Body of pancreas (tissue), 4 donors: Measurements from ENCODE around the gene COL5A2. TPM values are rescaled to one million over a fixed set of nuclear protein-coding genes. Genes with fewer than 3 reads are reported as not detected.

ENCODE experiments used
- ATAC-seq: fragments of 150-250 bp; one replicate; pipeline ENCODE4 v1.9.1; 2016
- DNase-seq, 4 donors: peaks; one replicate each; pipeline ENCODE4 v3.0.0-alpha.2; 2019
- H3K27ac ChIP-seq, 4 donors: fragments of 200-600 bp; sonication (generic); 1 replicate in 3 of 4; 2 replicates in 1 of 4; pipeline versions ENCODE4 v1.5.1 to v1.6.1; 2016 to 2019; ENCODE audit warnings: mild to moderate bottlenecking in 1 of 4, mixed read lengths in 1 of 4, moderate library complexity in 1 of 4
- H3K27me3 ChIP-seq, 2 donors: fragments of 200-600 bp; sonication (generic); one replicate each; pipeline ENCODE4 v1.6.0; 2016; ENCODE audit warnings: mild to moderate bottlenecking in 1 of 2
- H3K36me3 ChIP-seq, 2 donors: fragments of 200-600 bp; sonication (generic); replicated peaks in 1 of 2; 2 replicates each; pipeline ENCODE4 v1.5.1; 2016; ENCODE audit warnings: low read depth in 2 of 2; ENCODE audit not compliant: insufficient read depth in 1 of 2
- H3K4me1 ChIP-seq: fragments of 200-600 bp; sonication (generic); one replicate; pipeline ENCODE4 v1.6.0; 2016
- H3K4me3 ChIP-seq, 2 donors: fragments of 200-600 bp; sonication (generic); 1 replicate in 1 of 2; 2 replicates in 1 of 2; pipeline ENCODE4 v1.5.1; 2016 to 2019
- H3K9me3 ChIP-seq, 3 donors: fragments of 200-600 bp; sonication (generic); 1 replicate in 2 of 3; 2 replicates in 1 of 3; pipeline ENCODE4 v1.5.1; 2016
- POLR2A ChIP-seq, 3 donors: fragments of 450-650 bp; IDR thresholded peaks; one replicate each; pipeline ENCODE4 v1.6.1; 2016; ENCODE audit warnings: antibody characterized with exemption in 3 of 3, mild to moderate bottlenecking in 2 of 3
- whole genome bisulfite sequencing, 2 donors: methylation state at CpG; one replicate each; pipeline ENCODE4 v1.1.5; 2017; 5-methylcytosine and 5-hydroxymethylcytosine counted together
- intact Hi-C: fragments of 100-400 bp; cut with DNase I; formaldehyde crosslinking; loops from one replicate; pipeline ENCODE4 v1.15.1; 2023
- total RNA-seq, 2 donors: library from RNA; depleted of rRNA; stranded (reverse); fragments of >200 nt; gene quantifications; one replicate each; pipeline ENCODE4 v1.1.0, GENCODE V29; 2016
- TF ChIP-seq, protein P1 (sequence below), 7 experiments: fragments of 450-650 bp in 4 of 7; fragments of 200-600 bp in 3 of 7; sonication (generic) in 3 of 7; IDR thresholded peaks; one replicate each; pipeline ENCODE4 v1.5.1; 2016 to 2019; ENCODE audit warnings: antibody characterized with exemption in 7 of 7

Gene COL5A2
- total RNA-seq, 2 donors from 2014 or later: 10.1 to 24.1 TPM

DNA sequence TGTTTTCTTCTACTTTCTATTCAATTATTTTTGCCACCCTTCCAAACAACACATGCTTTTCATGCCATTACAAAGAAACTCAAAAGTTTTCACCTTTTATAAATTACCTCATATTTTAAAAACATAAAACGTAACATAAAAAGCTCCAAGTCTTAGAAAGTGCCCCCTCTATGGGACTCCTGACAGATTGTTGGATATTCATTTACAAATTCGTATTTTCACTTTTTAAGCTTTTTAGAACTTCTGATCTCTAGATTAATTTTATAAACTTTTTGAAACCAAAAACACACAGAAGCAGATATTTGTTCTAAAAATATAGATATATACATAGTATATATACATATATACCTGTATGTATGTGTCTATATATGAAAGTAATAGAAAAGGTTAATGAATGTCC is 1.5 kb downstream of the COL5A2 start:
- no peaks in the 10 kb centered on the region for H3K36me3 ChIP-seq
- H3K4me3 ChIP-seq: no peak overlapping the region
- no peak for DNase-seq
- H3K4me1 ChIP-seq: peaks cover 11% of the 10 kb centered on the region
- TF ChIP-seq, protein P1, sequence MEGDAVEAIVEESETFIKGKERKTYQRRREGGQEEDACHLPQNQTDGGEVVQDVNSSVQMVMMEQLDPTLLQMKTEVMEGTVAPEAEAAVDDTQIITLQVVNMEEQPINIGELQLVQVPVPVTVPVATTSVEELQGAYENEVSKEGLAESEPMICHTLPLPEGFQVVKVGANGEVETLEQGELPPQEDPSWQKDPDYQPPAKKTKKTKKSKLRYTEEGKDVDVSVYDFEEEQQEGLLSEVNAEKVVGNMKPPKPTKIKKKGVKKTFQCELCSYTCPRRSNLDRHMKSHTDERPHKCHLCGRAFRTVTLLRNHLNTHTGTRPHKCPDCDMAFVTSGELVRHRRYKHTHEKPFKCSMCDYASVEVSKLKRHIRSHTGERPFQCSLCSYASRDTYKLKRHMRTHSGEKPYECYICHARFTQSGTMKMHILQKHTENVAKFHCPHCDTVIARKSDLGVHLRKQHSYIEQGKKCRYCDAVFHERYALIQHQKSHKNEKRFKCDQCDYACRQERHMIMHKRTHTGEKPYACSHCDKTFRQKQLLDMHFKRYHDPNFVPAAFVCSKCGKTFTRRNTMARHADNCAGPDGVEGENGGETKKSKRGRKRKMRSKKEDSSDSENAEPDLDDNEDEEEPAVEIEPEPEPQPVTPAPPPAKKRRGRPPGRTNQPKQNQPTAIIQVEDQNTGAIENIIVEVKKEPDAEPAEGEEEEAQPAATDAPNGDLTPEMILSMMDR (IDR thresholded peaks at IDR 0.05): no peak
- no peak for TF ChIP-seq POLR2A (IDR thresholded peaks at IDR 0.05)
- H3K9me3 ChIP-seq: no peaks in the 10 kb centered on the region
- intact Hi-C loops: no loop called here
- no peak for ATAC-seq
- H3K27ac ChIP-seq: no peak overlapping the region
- H3K27me3 ChIP-seq: no peaks in the 10 kb centered on the region
- 30 to 36% methylated on average over 2 of the region's 2 CpGs for WGBS, 2 donors

DNA sequence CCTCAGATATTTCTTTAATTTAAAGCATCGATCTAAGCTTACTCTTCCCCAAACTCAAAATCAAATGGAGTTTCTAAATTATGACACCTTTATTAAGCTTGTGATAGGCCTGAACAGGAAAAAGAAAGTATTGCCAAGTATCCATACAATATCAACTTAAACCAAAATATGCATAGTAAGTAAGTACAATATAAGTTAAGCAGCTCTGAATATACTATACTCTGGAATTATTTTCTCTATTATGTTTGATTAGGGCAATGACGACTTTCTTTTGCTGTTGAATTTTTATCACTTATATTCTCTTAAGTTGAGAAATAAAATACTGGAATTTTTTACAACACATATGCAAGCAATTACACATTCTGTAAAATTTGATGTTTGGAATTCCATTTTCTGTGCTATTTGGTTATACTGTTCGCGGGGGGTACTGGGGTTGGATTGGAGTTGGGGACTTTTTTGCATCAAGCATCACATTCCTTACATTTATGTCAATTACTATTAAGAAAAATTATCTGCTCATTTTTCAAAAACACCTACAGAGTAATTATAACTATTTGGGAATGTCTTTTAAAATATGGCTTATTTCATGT is 2.2 kb downstream of the COL5A2 start:
- intact Hi-C loops: no loop called here

DNA sequence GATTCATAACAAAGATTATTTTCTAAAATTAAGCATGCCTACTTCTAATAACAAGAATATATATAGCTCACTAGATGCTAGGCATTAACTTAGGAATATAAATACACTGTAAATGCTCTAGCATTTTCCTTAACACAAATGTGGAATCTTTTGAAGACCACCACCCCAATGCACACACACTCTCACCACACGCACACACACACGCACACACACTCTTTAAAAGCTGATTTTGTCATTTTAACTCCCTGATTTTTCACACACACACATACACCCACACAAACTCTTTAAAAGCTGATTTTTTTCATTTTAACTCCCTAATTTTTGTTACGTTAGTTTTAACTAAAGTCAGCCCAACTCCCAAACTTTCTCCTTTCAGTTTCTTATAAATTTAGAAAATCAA is 3.0 kb downstream of the COL5A2 start:
- no peak overlapping the region for H3K4me3 ChIP-seq
- no peak for TF ChIP-seq POLR2A (IDR thresholded peaks at IDR 0.05)
- TF ChIP-seq, protein P1 (IDR thresholded peaks at IDR 0.05): no peak

More for the DNA sequence above, 2.2 kb downstream of the COL5A2 start:
- H3K4me3 ChIP-seq: no peak overlapping the region
- no peak for DNase-seq
- peaks cover 11% of the 10 kb centered on the region for H3K4me1 ChIP-seq
- H3K27ac ChIP-seq: no peak overlapping the region
- WGBS, 2 donors: 83 to 84% methylated on average over 4 of the region's 4 CpGs
- TF ChIP-seq POLR2A (IDR thresholded peaks at IDR 0.05): no peak
- TF ChIP-seq, protein P1 (IDR thresholded peaks at IDR 0.05): no peak
- no peaks in the 10 kb centered on the region for H3K9me3 ChIP-seq
- H3K27me3 ChIP-seq: no peaks in the 10 kb centered on the region
- no peak for ATAC-seq
- no peaks in the 10 kb centered on the region for H3K36me3 ChIP-seq

DNA sequence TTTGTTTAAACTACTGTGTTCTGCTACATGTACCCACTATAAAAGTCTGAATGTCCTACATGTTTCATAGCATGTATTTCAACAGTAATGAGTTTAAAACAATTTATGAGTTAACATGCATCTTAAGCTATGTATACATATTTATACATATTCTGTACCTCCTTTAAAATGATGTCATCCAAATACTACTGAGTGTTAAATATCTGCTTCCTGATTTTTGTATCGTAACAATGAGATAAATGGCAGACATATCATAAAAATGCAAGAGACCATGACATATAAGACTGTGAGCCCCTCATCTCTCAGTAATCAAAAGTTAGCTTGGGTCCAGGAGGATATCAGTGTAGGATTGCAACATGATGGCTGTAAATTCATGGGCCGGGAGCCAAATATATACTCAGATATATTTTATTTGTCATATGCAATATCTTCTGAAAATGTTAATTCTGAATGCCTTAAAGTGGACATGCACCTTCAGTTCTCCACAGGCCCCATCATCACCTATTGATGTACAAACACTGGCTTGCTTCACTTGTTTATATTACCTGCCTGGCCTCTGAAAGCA is 3.6 kb downstream of the COL5A2 start:
- WGBS, 2 donors: 85 to 87% methylated on average over 2 of the region's 2 CpGs
- H3K27ac ChIP-seq: no peak overlapping the region
- no peaks in the 10 kb centered on the region for H3K36me3 ChIP-seq
- H3K4me1 ChIP-seq: peaks cover 11% of the 10 kb centered on the region
- DNase-seq (no peak), ATAC-seq (no peak)
- H3K4me3 ChIP-seq: no peak overlapping the region
- TF ChIP-seq POLR2A (IDR thresholded peaks at IDR 0.05): no peak
- H3K27me3 ChIP-seq: no peaks in the 10 kb centered on the region
- intact Hi-C loops: no loop called here
- H3K9me3 ChIP-seq: no peaks in the 10 kb centered on the region

More for the DNA sequence above, 3.0 kb downstream of the COL5A2 start:
- H3K36me3 ChIP-seq: no peaks in the 10 kb centered on the region
- DNase-seq (no peak), ATAC-seq (no peak)
- no peaks in the 10 kb centered on the region for H3K9me3 ChIP-seq
- no peak overlapping the region for H3K27ac ChIP-seq
- no peaks in the 10 kb centered on the region for H3K27me3 ChIP-seq
- peaks cover 11% of the 10 kb centered on the region for H3K4me1 ChIP-seq
- intact Hi-C loops: no loop called here
- WGBS, 2 donors: 94 to 95% methylated on average over 3 of the region's 3 CpGs

DNA sequence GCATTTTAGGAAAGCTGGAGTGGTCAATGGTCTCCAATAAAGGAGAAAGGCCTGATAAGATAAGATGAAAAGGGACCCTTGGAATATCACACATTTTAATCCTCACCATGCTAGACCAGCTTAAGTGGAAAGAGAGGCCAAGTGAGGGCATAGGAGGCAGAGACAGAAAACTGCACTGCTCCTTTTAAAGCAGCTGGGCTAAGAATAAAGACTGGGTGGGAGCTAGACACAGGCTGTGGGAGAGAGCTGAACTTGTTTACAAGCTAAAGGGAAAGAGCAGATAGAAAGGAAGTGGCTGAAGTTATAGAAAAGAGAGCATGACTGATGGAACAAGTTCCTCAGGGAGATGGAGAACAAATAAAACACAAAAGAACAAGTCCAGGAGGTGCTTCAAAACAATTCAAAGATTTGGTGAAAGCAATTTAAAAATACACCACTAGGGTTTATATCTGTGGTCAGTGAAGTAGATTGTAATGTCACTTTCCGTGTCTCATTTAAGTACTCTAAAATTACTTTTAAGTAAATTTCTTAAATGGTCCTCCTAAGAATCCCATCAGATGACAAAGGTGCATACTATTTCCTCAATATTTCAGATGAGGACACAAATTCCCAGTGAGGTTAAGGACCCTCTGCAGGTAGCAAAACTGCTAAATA is 7.5 kb downstream of the COL5A2 start:
- no peaks in the 10 kb centered on the region for H3K36me3 ChIP-seq
- WGBS, 2 donors: 80 to 85% methylated on average over 1 of the region's 1 CpG
- H3K27me3 ChIP-seq: no peaks in the 10 kb centered on the region
- intact Hi-C loops: no loop called here
- H3K9me3 ChIP-seq: no peaks in the 10 kb centered on the region
- DNase-seq (no peak), ATAC-seq (no peak)
- no peak overlapping the region for H3K27ac ChIP-seq
- H3K4me1 ChIP-seq: no peaks in the 10 kb centered on the region
- TF ChIP-seq POLR2A (IDR thresholded peaks at IDR 0.05): no peak
- TF ChIP-seq, protein P1 (IDR thresholded peaks at IDR 0.05): no peak
- H3K4me3 ChIP-seq: no peak overlapping the region
